GM21526 (cell line): ENCODE data around the gene MCC.

ENCODE experiments used
- ATAC-seq: cut with Tn5 transposase; IDR thresholded peaks from one replicate; pipeline ENCODE4 v1.9.1; 2021; ENCODE audit warnings: moderate library complexity; ENCODE audit not compliant: unreplicated experiment, low FRiP score

The MCC gene

DNA sequence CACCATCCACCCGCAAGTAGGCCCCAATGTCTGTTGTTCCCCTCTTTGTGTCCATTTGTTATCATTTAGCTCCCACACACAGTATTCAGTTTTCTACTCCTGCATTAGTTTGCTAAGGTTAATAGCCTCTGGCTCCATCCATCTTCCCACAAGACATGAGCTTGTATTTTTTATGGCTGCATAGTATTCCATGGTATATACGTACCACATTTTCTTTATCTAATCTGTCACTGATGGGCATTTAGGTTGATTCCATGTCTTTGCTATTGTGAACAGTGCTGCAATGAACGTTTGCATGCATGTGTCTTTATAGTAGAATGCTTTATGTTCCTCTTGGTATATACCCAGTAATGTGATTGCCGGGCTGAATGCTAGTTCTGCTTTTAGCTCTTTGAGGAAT lies 361.2 kb downstream of the MCC start:
- no peak for ATAC-seq

- ATAC-seq: no peak
These were observed 362.9 kb downstream of the MCC start for GRCh38 chr5:113125371-113125770.

DNA sequence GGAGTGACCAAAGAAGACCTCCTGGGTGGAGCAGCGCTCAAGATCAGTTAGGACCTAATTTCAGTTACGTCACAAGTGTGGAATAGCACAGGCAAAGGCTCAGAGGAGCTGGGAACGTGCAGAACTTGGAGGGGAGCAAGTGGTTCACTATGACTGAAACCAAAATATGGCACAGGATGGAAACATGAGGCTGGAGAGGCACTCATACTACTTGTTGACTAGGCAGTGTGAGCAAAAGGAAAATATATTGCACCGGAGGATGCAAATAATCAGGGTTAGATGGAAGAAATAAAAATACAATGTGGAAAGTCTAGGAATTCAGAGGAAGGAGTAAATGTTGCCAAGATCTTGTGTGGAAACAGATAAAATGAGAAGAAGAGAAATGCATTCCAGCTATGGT lies 363.3 kb downstream of the MCC start:
- no peak for ATAC-seq

- ATAC-seq: no peak
These were observed 364.0 kb downstream of the MCC start for GRCh38 chr5:113124265-113124664.

DNA sequence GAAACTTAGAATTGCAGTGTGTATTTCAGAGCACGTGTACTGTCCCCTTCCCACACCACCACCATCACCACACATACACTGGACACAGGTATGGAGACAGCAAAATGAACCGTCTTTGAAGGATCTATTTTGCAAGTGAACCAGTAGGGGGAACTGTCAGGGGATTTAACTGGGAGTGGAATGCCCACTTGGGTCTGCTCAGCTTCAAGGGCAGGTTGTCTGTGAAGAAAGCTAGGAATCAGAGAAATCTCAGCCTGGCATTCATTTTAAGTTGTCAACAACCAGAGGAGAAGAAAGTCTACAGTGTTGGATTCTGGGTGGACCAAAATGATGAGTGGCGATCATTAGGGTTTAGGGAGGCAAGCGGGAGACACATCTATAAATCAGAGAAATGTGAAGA lies 364.6 kb downstream of the MCC start:
- ATAC-seq: no peak

- ATAC-seq: no peak
These were observed 366.2 kb downstream of the MCC start for GRCh38 chr5:113122053-113122452.

GRCh38 chr5:113119246-113119924 lies 368.9 kb downstream of the MCC start:
- no peak for ATAC-seq

DNA sequence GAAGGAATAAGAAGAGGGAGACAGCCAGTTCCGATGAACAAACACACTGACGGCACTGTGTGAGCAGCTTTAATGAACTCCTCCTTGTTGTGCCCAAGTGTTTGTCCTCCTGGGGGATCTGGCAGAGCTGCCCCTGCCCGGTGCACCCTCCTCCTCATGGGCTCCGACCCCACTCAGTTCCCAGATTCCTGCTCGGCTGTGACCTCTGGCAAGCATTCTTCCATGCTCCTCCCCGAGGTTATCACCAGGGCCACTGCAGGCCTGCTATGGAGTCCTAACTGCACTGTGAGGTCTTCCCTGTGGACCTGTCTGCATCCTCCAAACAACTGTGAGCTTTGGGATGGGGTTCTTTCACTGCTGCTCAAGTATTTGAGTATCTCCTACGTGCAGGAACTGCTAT lies 369.5 kb downstream of the MCC start:
- no peak for ATAC-seq

- ATAC-seq: no peak
These were observed 370.0 kb downstream of the MCC start for GRCh38 chr5:113118298-113118697.

DNA sequence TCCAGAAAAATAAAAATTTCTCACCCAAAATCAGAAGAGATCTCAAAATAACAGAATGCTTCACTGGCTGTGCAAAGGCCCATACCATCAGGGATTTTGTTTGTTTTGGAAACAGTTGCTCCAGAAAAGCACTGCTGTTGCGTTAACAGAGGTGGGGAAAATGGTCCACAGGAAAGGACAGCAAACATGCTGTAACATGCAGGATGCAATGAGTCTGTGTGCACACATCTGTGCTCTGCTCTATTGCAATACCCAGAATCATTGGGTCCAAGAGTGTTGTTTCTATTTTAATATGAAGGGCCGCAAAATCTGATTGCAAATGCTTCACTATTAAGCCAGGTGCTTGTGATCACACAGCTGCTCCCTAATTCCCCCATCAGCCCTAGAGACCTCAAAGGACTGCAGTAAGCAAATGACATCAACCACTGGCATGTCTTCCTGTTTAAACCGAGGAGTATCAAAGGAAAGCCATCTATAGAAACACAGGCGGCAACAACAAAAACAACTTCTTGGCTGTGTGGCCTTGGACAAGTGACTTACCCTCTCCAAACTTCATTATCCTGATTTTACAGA lies 370.6 kb downstream of the MCC start:
- no peak for ATAC-seq

DNA sequence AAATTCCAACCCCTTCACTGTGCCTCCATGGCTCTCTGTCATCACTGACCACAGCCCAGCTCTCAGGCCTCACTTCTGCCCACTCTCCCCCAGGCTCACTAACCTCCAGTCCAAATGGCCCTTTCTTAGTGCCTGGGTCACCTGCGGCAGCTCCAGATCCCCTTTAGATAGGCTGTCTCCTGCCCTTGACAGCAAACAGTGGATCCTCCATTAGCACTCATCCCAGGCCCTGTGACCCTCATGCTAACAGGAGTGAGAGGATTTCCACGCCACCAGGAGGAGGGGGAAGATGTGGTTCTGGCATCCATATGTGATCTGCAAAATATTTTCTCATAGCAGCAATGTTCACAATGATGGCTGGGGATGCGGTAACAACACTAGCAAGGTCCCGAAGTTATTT lies 372.3 kb downstream of the MCC start:
- no peak for ATAC-seq

GRCh38 chr5:113115061-113115460 lies 373.2 kb downstream of the MCC start:
- ATAC-seq: peak; percentile 64

GRCh38 chr5:113114559-113114958 lies 373.7 kb downstream of the MCC start:
- no peak for ATAC-seq

- no peak for ATAC-seq
These were observed 375.8 kb downstream of the MCC start for GRCh38 chr5:113112435-113112834.

GRCh38 chr5:113110117-113110516 lies 378.1 kb downstream of the MCC start:
- ATAC-seq: no peak

DNA sequence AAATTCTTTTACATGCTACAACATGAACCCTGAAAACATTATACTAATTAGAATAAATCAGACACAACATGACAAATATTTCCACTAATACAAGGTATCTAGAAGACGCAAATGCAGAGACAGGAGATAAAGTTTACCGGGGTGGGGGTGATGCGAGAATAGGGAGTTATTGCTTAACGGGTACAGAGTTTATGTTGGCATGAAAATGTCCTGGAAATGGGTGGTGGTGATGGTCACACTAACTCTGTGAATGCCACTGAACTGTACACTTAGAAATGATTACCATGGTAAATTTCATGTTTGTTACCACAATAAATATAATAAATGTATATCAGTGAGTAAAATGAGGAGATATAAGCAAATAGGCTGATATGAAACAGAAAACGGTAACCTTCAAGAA lies 378.9 kb downstream of the MCC start:
- no peak for ATAC-seq

DNA sequence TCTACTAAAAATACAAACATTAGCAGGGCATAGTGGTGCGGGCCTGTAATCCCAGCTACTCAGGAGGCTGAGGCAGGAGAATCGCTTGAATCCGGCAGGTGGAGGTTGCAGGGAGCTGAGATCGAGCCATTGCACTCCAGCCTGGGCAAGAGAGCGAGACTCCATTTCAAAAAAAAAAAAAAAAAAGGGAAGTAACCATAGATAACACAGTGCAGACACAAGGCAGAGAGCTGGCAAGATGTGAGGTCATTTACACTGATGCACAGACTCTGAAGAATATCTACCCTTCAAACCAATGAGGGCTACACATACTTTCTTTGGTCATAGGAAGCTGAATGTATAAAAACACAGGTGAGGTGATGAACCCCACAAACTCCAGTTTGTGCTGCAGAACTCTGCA lies 379.8 kb downstream of the MCC start:
- no peak for ATAC-seq

DNA sequence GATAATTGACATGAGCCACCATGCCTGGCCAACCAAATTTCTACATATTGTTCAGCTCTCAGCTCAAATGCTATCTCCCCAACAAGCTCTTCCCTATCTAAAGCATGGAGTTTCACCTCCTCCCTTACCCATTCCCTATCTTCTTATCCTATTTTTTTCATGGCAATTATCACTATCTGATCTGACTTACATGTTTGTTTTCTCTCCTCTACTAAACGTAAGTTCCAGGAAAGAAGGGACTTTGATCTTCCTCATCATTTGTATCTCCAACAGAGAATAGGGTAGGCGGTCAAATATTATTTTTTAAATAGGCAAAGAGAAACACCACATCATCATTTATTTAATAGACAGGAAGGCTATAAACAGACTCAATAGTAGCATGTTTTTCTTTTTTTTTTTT lies 381.4 kb downstream of the MCC start:
- ATAC-seq: no peak

DNA sequence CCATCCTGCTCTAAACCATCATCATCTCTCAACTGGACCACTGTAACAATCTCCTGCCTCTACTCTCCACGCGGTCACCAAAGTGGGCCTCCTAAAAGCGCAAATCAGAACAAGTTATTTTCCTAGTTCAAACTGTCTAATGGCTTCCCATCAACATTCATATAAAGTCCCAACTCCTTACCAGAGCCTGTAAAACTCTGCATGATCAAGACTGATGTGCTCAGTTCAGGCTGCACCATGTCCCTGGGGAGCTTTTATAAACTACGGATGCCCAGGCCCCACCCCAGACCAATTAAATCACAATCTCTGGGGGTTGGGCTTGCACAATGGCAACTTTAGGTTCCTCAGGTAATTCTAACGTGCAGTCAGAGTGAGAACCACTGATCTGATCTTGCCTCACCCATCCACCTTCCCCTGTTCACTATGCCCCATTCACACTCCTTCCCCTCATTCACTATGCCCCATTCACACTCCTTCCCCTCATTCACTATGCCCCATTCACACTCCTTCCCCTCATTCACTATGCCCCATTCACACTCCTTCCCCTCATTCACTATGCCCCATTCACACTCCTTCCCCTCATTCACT lies 382.5 kb downstream of the MCC start:
- no peak for ATAC-seq

- ATAC-seq: no peak
These were observed 384.9 kb downstream of the MCC start for GRCh38 chr5:113103330-113103729.

GRCh38 chr5:113102121-113102531 lies 386.1 kb downstream of the MCC start:
- ATAC-seq: no peak

GRCh38 chr5:113100981-113101380 lies 387.3 kb downstream of the MCC start:
- ATAC-seq: no peak
